Measurements from ENCODE around the gene CHDH. TPM values are rescaled to one million over a fixed set of nuclear protein-coding genes. Genes with fewer than 3 reads are reported as not detected.

Gene CHDH, protein sequence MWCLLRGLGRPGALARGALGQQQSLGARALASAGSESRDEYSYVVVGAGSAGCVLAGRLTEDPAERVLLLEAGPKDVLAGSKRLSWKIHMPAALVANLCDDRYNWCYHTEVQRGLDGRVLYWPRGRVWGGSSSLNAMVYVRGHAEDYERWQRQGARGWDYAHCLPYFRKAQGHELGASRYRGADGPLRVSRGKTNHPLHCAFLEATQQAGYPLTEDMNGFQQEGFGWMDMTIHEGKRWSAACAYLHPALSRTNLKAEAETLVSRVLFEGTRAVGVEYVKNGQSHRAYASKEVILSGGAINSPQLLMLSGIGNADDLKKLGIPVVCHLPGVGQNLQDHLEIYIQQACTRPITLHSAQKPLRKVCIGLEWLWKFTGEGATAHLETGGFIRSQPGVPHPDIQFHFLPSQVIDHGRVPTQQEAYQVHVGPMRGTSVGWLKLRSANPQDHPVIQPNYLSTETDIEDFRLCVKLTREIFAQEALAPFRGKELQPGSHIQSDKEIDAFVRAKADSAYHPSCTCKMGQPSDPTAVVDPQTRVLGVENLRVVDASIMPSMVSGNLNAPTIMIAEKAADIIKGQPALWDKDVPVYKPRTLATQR
- total RNA-seq: under 0.01 TPM in 2 replicates

DNA sequence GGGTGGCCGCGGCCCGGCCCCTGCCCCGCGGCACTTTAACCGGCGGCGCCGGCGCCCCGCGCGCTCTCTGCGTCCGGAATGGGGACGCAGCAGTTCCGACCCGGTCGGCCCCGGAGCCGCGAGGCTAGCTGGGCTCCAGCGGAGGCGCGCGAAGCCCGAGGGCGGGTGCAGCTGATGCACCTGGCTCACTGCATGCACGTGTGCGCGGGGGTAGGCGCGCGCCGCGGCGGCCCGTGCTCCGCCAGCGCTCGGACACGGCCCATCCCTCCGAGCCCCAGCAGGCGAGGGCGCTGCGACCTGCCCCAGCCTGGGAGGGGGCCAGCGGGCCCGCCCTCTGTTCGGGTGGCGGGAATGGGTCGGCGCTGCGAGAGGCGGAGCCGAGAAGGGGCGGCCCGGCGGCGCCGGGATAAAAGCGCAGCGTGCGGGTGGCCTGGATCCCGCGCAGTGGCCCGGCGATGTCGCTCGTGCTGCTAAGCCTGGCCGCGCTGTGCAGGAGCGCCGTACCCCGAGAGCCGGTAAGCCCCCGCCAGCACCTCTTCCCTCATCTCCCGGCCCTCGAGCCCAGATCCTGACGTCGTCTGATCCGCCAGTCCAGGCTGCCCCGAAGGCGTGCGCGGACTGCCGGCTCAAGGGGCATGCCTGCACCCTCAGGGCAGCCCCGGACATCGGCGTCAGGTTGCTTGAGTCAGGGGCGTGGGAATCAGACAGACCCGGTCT lies at the start of gene CHDH, which contains the start of gene IL17RB:
Gene CHDH, minus strand, starts transcription at position 286 of the 717 bp plus-strand sequence. CDS start 22,411 bp downstream, outside the sequence.
Gene IL17RB, plus strand, starts transcription at position 435 of the 717 bp plus-strand sequence. Its CDS starts 21 bp downstream, at position 456.
- peak in 1 of 2 donors; percentile 37 for DNase-seq (ENCODE audit: low read depth in 2 of 2)

GRCh38 chr3:53892286-53892637 lies 46.0 kb upstream of the CHDH start:
- DNase-seq (ENCODE audit: low read depth in 2 of 2): no peak

- peak; percentile 100 for DNase-seq (ENCODE audit: low read depth in 2 of 2)
Measured at GRCh38 chr3:53891497-53892285, 45.5 kb upstream of the CHDH start, which contains the start of gene SELENOK. Gene SELENOK (minus strand): TSS chr3:53891859.

DNA sequence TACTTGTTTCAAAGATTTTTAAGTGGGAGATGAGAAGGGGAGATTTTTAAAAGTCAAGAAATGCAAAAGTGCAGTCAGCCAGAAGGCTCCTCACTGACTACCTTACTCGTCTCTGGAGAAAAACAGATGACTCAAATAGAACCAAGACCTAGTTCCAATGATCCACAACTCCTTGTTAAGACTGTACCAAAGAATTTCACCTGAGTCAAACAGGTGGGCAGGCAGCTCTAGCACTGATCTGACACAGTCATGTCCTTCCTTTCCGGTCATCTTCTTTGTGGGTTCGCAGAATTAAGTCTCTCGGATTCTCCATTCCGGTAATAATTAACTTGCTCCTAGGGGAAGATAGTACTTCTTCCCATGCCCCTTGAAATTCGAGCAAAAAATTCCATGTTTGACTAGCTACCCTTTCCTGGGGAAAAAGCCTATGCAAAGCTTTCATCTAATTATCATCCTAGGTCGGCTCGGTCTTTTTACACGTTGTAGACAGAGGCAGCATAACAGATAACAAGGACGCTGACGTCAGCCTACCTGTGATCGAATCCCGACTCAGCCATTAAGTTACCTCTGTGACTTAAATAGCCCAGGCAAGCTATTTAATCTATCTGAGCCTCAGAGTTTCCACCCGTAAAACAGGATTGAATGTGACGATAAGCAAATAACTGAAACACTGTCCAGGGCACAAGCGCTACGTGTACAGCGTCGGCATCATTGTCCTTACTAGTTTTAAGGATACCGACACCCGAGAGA lies 44.7 kb upstream of the CHDH start:
- peak; percentile 49 to 75 for DNase-seq (ENCODE audit: low read depth in 2 of 2)

- DNase-seq (ENCODE audit: low read depth in 2 of 2): no peak
Measured at GRCh38 chr3:53888232-53888631, 42.0 kb upstream of the CHDH start.

- no peak for DNase-seq (ENCODE audit: low read depth in 2 of 2)
Measured at GRCh38 chr3:53887446-53887845, 41.2 kb upstream of the CHDH start.

GRCh38 chr3:53885239-53885638 lies 39.0 kb upstream of the CHDH start:
- DNase-seq (ENCODE audit: low read depth in 2 of 2): peak in 1 of 2 donors; percentile 34

DNA sequence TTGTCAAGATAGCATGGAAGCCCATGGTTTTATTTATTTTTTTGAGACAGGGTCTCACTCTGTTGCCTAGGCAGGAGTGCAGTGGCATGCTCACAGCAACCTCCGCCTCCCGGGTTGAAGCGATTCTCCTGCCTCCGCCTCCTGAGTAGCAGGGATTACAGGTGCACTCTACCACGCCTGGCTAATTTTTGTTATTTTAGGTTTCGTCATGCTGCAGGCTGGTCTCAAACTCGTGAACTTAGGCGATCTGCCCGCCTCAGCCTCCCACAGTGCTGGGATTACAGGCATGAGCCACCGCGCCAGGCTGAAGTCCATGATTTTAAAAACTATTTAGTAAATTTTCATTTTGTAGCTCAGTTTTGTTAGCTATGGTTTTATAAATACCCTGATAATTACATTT lies 38.4 kb upstream of the CHDH start:
- DNase-seq (ENCODE audit: low read depth in 2 of 2): no peak

- no peak for DNase-seq (ENCODE audit: low read depth in 2 of 2)
Measured at GRCh38 chr3:53883008-53883407, 36.8 kb upstream of the CHDH start.

GRCh38 chr3:53881691-53882593 lies 35.7 kb upstream of the CHDH start, which contains the start of gene ACTR8:
Gene ACTR8 (minus strand): TSS chr3:53882152. CDS start chr3:53882101, 51 bp downstream.
- peak; percentile 88 to 93 for DNase-seq (ENCODE audit: low read depth in 2 of 2)

GRCh38 chr3:53880396-53881345 lies 34.5 kb upstream of the CHDH start:
- DNase-seq (ENCODE audit: low read depth in 2 of 2): peak; percentile 11 to 16

GRCh38 chr3:53865732-53866499 lies 19.7 kb upstream of the CHDH start:
- no peak for DNase-seq (ENCODE audit: low read depth in 2 of 2)

- DNase-seq (ENCODE audit: low read depth in 2 of 2): no peak
Measured at GRCh38 chr3:53863145-53863544, 16.9 kb upstream of the CHDH start.

DNA sequence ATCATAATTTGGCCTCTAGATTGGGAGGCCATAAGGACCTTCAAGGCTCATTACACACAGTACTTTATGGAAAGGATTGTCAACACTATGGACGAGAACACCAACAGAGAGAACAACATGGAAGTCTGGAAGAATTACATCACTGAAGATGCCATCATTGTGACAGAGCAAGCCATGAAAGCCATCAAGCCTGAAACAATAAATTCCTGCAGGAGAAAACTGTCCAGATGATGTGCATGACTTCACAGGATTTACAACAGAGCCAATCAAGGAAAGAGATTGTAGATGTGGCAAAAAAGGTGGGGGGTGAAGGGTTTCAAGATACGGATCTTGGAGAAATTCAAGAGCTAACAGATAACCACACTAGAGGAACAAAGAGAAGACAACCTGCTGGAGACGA lies 16.0 kb upstream of the CHDH start:
- no peak for DNase-seq (ENCODE audit: low read depth in 2 of 2)

- DNase-seq (ENCODE audit: low read depth in 2 of 2): no peak
Measured at GRCh38 chr3:53860196-53860595, 14.0 kb upstream of the CHDH start.

- no peak for DNase-seq (ENCODE audit: low read depth in 2 of 2)
Measured at GRCh38 chr3:53859178-53859577, 13.0 kb upstream of the CHDH start.

- DNase-seq (ENCODE audit: low read depth in 2 of 2): no peak
Measured at GRCh38 chr3:53858096-53858741, 12.0 kb upstream of the CHDH start.

Measured in lung microvascular endothelial cell (primary cell).